ENCODE measurements around the gene F2RL2. TPM values are rescaled to one million over a fixed set of nuclear protein-coding genes. Genes with fewer than 3 reads are reported as not detected.
"Not testable (repeated sequence)": the region's sequence is repeated elsewhere in the genome, so short reads cannot be mapped to it uniquely, and the experiment has no call there.

Gene F2RL2
- total RNA-seq, 4 donors from 2014 or later: 0.79 to 1.9 (median 1.0) TPM

DNA sequence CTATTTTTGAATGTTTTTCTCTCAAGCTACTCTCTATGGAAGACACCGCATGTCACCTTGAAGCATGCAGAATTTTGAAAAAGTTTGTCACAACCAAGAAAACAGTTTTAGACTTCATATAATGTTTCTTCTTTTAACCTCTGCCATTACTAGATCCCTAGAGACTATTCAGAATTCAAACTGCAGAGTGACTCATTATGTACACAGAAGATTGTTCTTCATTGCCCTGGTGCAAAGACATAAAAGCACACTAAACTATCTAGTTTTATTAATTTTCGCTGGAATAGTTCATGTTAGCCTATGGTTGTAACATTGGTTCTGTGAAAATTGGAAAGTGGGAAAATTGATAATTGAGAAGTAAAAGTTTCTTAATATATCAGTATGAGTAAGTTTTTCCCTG lies 18.4 kb downstream of the F2RL2 start:
- WGBS: 65% methylated on average over 2 of the region's 2 CpGs
- Histone ChIP-seq H3K4me1 (peaks cover 7% of the 10 kb centered on the region), H3K36me3 (no peaks in the 10 kb centered on the region), H3K27me3 (no peaks in the 10 kb centered on the region), H3K9me3 (no peaks in the 10 kb centered on the region), H3K27ac (no peak overlapping the region), H3K4me3 (no peak overlapping the region)
- DNase-seq (ENCODE audit: low spot score in 2 of 2): no peak
- TF ChIP-seq EP300 (IDR thresholded peaks at IDR 0.05) (no peak), POLR2AphosphoS5 (IDR thresholded peaks at IDR 0.05) (no peak), POLR2A (IDR thresholded peaks at IDR 0.05) (no peak), CTCF (IDR thresholded peaks at IDR 0.05) (no peak)

DNA sequence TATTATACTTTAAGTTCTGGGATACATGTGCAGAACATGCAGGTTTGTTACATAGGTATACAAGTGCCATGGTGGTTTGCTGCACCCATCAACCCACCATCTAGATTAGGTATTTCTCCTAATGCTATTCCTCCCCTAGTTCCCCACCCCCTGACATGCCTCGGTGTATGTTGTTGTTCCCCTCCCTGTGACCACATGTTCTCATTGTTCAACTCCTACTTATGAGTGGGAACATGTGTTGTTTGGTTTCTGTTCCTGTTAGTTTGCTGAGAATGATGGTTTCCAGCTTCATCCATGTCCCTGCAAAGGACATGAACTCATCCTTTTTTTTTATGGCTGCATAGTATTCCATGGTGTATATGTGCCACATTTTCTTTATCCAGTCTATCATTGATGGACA lies 19.2 kb downstream of the F2RL2 start:
- not testable (repeated sequence) for H3K9me3 ChIP-seq; H3K36me3 ChIP-seq; H3K27me3 ChIP-seq; H3K4me3 ChIP-seq; H3K27ac ChIP-seq; H3K4me1 ChIP-seq; DNase-seq (ENCODE audit: low spot score in 2 of 2)
- WGBS: 77% methylated on average over 1 of the region's 1 CpG

- no peak for DNase-seq (ENCODE audit: low spot score in 2 of 2)
- 72% methylated on average over 2 of the region's 2 CpGs for WGBS
- Histone ChIP-seq H3K4me1 (peaks cover 4% of the 10 kb centered on the region), H3K27ac (no peak overlapping the region), H3K9me3 (no peaks in the 10 kb centered on the region), H3K27me3 (no peaks in the 10 kb centered on the region), H3K4me3 (no peak overlapping the region), H3K36me3 (no peaks in the 10 kb centered on the region)
- TF ChIP-seq CTCF (IDR thresholded peaks at IDR 0.05): no peak
- TF ChIP-seq POLR2A (IDR thresholded peaks at IDR 0.05): no peak
- no peak for TF ChIP-seq EP300 (IDR thresholded peaks at IDR 0.05)
- no peak for TF ChIP-seq POLR2AphosphoS5 (IDR thresholded peaks at IDR 0.05)
These were observed 21.0 kb downstream of the F2RL2 start for GRCh38 chr5:76602094-76602726.

GRCh38 chr5:76601470-76601869 lies 21.7 kb downstream of the F2RL2 start:
- Histone ChIP-seq H3K27ac (no peak overlapping the region), H3K4me3 (no peak overlapping the region), H3K4me1 (no peaks in the 10 kb centered on the region), H3K36me3 (no peaks in the 10 kb centered on the region), H3K9me3 (no peaks in the 10 kb centered on the region), H3K27me3 (no peaks in the 10 kb centered on the region)
- WGBS: 7% methylated on average over 3 of the region's 3 CpGs
- no peak for DNase-seq (ENCODE audit: low spot score in 2 of 2)
- TF ChIP-seq CTCF (IDR thresholded peaks at IDR 0.05): peak; percentile 67 to 71
- TF ChIP-seq POLR2A (IDR thresholded peaks at IDR 0.05): no peak

- no peak for DNase-seq (ENCODE audit: low spot score in 2 of 2)
- Histone ChIP-seq H3K36me3 (no peaks in the 10 kb centered on the region), H3K4me1 (no peaks in the 10 kb centered on the region), H3K27ac (no peak overlapping the region), H3K4me3 (no peak overlapping the region), H3K9me3 (no peaks in the 10 kb centered on the region), H3K27me3 (no peaks in the 10 kb centered on the region)
- TF ChIP-seq POLR2AphosphoS5 (IDR thresholded peaks at IDR 0.05) (no peak), EP300 (IDR thresholded peaks at IDR 0.05) (no peak), POLR2A (IDR thresholded peaks at IDR 0.05) (no peak), CTCF (IDR thresholded peaks at IDR 0.05) (no peak)
- whole genome bisulfite sequencing: 71% methylated on average over 4 of the region's 4 CpGs
These were observed 22.5 kb downstream of the F2RL2 start for GRCh38 chr5:76600716-76601115.

GRCh38 chr5:76598531-76598930 lies 24.7 kb downstream of the F2RL2 start:
- H3K4me1 ChIP-seq: no peaks in the 10 kb centered on the region
- no peaks in the 10 kb centered on the region for H3K9me3 ChIP-seq
- DNase-seq (ENCODE audit: low spot score in 2 of 2): no peak
- TF ChIP-seq POLR2A (IDR thresholded peaks at IDR 0.05) (no peak), POLR2AphosphoS5 (IDR thresholded peaks at IDR 0.05) (no peak), CTCF (IDR thresholded peaks at IDR 0.05) (no peak), EP300 (IDR thresholded peaks at IDR 0.05) (no peak)
- no peaks in the 10 kb centered on the region for H3K36me3 ChIP-seq
- H3K27me3 ChIP-seq: no peaks in the 10 kb centered on the region
- H3K27ac ChIP-seq: no peak overlapping the region
- H3K4me3 ChIP-seq: no peak overlapping the region
- WGBS: 78% methylated on average over 2 of the region's 2 CpGs
